ENCODE results near the gene TMEM61.

DNA sequence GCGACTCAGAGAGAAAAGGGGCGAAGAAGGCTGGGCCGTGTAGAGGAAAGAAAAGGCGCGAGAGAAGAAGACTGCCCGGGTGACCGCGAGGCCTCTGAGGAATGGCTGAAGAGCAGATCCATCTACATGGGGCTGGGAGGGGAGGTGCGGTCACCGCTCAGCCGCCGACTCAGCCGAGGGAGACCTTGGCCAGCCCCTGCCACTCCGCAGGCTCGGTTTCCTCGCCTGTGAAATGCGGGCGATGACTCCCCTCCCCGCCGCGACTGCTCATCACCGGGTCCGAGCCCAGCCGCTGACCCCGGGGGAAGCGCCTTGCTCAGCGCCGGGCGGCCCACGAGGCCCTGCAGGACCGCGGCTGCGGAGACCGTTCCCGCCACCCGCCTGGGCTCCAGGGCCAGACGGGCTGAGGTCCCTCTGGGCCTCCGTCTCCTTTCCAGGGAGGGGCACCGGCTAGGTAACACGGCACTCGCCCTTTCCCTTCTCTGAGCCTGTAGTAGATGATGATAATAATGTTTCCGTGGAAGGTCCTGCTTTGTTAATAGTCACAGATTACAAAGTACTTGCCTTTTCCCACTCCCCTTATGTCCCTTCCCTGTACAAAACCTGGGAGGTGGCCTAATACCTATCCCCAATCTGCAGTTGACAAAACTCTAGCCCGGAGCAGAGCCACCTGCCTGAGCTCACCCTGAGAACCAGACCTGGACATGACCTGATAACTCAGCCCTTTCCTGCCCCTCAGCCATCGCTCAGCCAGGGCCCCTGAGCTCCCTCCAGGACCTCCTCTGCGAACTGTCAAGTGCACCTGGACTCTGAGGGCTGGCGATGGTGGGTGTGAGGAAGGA, 16.7 kb downstream of the TMEM61 start:
- TF ChIP-seq ZC3H10 (CRISPR knock-in tag; IDR thresholded peaks at IDR 0.05) = no peak
- TF ChIP-seq ZNF8 (CRISPR knock-in tag; IDR thresholded peaks at IDR 0.05) = no peak
- no peak for TF ChIP-seq TOX (CRISPR knock-in tag; IDR thresholded peaks at IDR 0.05; ENCODE audit: borderline replicate concordance)
